ENCODE measurements around the gene CSNK1G1.
A peak's percentile ranks its signal among the peaks of the same experiment; 100 is the strongest.

The CSNK1G1 gene

GRCh38 chr15:64369078-64369607 lies 13.2 kb upstream of the CSNK1G1 start:
- no peak overlapping the region for H3K27ac ChIP-seq
- TF ChIP-seq, protein P1, sequence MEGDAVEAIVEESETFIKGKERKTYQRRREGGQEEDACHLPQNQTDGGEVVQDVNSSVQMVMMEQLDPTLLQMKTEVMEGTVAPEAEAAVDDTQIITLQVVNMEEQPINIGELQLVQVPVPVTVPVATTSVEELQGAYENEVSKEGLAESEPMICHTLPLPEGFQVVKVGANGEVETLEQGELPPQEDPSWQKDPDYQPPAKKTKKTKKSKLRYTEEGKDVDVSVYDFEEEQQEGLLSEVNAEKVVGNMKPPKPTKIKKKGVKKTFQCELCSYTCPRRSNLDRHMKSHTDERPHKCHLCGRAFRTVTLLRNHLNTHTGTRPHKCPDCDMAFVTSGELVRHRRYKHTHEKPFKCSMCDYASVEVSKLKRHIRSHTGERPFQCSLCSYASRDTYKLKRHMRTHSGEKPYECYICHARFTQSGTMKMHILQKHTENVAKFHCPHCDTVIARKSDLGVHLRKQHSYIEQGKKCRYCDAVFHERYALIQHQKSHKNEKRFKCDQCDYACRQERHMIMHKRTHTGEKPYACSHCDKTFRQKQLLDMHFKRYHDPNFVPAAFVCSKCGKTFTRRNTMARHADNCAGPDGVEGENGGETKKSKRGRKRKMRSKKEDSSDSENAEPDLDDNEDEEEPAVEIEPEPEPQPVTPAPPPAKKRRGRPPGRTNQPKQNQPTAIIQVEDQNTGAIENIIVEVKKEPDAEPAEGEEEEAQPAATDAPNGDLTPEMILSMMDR (IDR thresholded peaks at IDR 0.05), result no peak
- TF ChIP-seq ZFX (IDR thresholded peaks at IDR 0.05; ENCODE audit: borderline replicate concordance), result no peak

DNA sequence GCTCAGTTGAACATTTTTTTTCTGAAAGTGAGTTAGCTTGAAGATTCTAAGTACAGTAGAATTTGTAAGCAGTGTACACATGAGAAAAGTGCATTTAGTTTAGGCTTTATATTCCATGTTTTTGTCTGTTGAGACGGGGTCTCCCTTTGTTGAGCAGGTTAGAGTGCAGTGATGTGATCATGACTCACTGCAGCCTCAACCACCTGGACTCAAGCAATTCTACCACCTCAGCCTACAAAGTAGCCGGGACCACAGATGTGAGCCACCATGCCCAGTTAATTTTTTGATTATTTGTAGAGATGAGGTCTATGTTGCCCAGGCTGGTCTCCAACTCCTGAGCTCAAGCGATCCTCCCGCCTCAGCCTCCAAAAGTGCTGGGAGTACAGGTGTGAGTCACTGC lies 5.3 kb upstream of the CSNK1G1 start:
- no peak overlapping the region for H3K27ac ChIP-seq
- TF ChIP-seq, protein P1 (IDR thresholded peaks at IDR 0.05), result no peak
- TF ChIP-seq ZFX (IDR thresholded peaks at IDR 0.05; ENCODE audit: borderline replicate concordance), result no peak

DNA sequence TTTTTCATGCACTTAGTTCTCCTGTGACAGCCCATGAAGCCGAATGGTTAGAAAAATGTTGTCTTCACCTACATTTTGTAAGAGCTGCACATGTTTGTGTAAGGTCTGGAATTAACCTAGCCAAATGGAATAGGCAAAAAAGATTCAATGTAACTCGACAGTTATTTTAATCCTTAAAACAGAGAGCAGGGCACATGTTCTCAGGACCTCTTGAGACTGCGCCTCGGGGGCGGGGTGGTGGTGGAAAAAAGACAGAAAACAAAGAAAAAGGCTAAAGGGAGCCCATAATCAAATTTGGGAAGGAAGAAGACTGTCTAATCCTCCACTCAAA lies 702 bp upstream of the CSNK1G1 start:
- TF ChIP-seq ZFX (IDR thresholded peaks at IDR 0.05; ENCODE audit: borderline replicate concordance), result no peak
- TF ChIP-seq, protein P1 (IDR thresholded peaks at IDR 0.05), result no peak
- H3K27ac ChIP-seq, result peak overlapping the region; percentile 79

DNA sequence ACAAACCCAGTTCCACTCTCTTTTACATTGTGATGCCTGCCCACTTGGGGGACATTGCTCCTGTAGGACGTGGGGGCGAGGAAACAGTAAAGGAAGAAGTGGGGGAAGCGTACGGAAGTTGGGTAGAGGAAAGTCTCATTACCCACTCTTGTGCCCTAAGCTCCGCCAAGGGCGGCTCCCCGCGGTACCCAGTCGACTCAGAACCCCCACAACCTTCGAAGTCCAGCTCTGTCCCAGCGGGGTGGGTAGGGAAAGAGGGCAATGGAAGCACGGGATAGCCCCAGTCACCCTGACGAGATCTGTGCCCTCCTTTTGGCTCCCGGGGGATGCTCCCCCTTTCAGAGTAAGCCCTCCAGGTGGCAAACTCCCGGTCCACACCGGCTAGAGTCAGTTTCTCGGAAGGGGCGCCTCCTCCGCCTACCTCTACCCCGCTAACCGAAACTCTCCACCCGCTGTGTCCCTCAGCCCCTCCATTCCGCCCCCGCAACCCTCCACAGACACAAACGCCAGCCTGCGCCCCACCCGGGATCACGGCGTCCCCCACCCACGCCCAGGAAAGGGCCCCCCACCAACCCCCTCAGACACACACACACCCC lies 527 bp downstream of the CSNK1G1 start:
- no peak for TF ChIP-seq ZFX (IDR thresholded peaks at IDR 0.05; ENCODE audit: borderline replicate concordance)
- TF ChIP-seq, protein P1 (IDR thresholded peaks at IDR 0.05), result no peak
- H3K27ac ChIP-seq, result peak overlapping the region; percentile 79

GRCh38 chr15:64354688-64355344 lies 1.2 kb downstream of the CSNK1G1 start:
- no peak for TF ChIP-seq ZFX (IDR thresholded peaks at IDR 0.05; ENCODE audit: borderline replicate concordance)
- TF ChIP-seq, protein P1 (IDR thresholded peaks at IDR 0.05), result no peak
- H3K27ac ChIP-seq, result peak overlapping the region; percentile 79

DNA sequence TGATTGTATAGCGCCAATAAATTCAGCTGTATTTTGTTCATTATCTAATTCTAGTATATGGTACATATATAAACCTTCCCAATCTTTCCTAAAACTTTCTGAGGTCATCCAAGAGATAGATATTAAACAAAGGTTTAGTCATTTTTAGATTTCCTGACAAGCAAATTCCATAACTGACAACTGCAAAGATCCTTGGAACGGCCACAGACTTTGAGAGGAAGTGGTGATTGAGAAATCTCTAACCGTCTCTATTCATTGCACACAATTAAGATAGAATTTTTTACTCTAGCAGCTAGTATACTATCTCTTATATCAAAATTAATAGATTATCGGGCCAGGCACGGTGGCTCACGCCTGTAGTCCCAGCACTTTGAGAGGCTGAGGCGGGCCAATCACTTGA lies 4.7 kb downstream of the CSNK1G1 start:
- TF ChIP-seq, protein P1 (IDR thresholded peaks at IDR 0.05), result no peak
- no peak for TF ChIP-seq ZFX (IDR thresholded peaks at IDR 0.05; ENCODE audit: borderline replicate concordance)
- H3K27ac ChIP-seq, result no peak overlapping the region

DNA sequence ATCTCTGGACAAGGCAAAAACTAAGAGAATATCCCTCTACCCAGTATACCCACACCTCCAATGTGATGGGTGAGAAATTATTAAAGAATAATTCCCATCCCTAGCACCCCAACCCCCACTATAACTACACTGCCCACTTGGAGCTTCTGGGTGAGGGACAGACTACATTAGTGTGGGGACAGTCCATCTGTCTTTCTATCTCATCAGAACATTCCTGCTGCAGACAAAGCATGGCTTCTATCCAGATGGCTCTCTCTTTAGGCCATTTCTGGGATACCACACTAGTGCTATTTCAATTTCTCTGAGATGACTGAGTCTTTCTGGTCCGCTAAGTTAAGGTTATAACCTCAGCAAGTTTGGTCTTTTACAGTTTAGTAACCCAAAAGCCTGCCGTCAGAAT lies 6.6 kb downstream of the CSNK1G1 start:
- TF ChIP-seq, protein P1 (IDR thresholded peaks at IDR 0.05), result no peak
- TF ChIP-seq ZFX (IDR thresholded peaks at IDR 0.05; ENCODE audit: borderline replicate concordance), result no peak
- no peak overlapping the region for H3K27ac ChIP-seq
